ENCODE measurements around the gene MINPP1.
"Not testable (repeated sequence)": the region's sequence is repeated elsewhere in the genome, so short reads cannot be mapped to it uniquely, and the experiment has no call there.

GRCh38 chr10:87461751-87462150 is 42.9 kb upstream of the MINPP1 start:
- not testable (repeated sequence) for TF ChIP-seq CTCF (IDR thresholded peaks at IDR 0.05); NFYB (CRISPR knock-in tag; conservative IDR thresholded peaks at IDR 0.05; ENCODE audit: low read depth)

Measured in WTC11 (cell line).